Omental fat pad (tissue), 4 donors: Measurements from ENCODE around the gene MUC2. TPM values are rescaled to one million over a fixed set of nuclear protein-coding genes. Genes with fewer than 3 reads are reported as not detected.

ENCODE experiments used
- ATAC-seq: fragments of 150-250 bp; one replicate; pipeline ENCODE4 v1.9.1; 2016; ENCODE audit warnings: mild to moderate bottlenecking, moderate library complexity; ENCODE audit not compliant: low FRiP score
- DNase-seq: peaks from one replicate; pipeline ENCODE4 v3.0.0-alpha.2; 2019; ENCODE audit warnings: low spot score
- CTCF ChIP-seq, 3 donors: fragments of 450-650 bp; IDR thresholded peaks; one replicate each; pipeline ENCODE4 v1.5.1; 2016 to 2017; ENCODE audit warnings: antibody characterized with exemption in 3 of 3, mild to moderate bottlenecking in 3 of 3, moderate library complexity in 2 of 3
- total RNA-seq, 4 donors: library from RNA; depleted of rRNA; stranded (reverse); fragments of >200 nt; gene quantifications; one replicate each; pipeline ENCODE4 v1.1.0, GENCODE V29; 2016

The MUC2 gene
- total RNA-seq, 4 donors from 2014 or later = not detected

GRCh38 chr11:1121813-1122663, 47.4 kb downstream of the MUC2 start:
- DNase-seq (peak; percentile 6), ATAC-seq (no peak)
- TF ChIP-seq CTCF (IDR thresholded peaks at IDR 0.05) = no peak

- no peak for TF ChIP-seq CTCF (IDR thresholded peaks at IDR 0.05)
- ATAC-seq = no peak
- DNase-seq = no peak
These were observed 48.0 kb downstream of the MUC2 start for GRCh38 chr11:1122664-1123002.

- TF ChIP-seq CTCF (IDR thresholded peaks at IDR 0.05) = no peak
These were observed 49.3 kb downstream of the MUC2 start for GRCh38 chr11:1123970-1124369.

More at GRCh38 chr11:1123970-1124369, 49.3 kb downstream of the MUC2 start:
- DNase-seq = peak; percentile 10
- ATAC-seq = no peak

Other genes starting within 250 kb of the MUC2 start
- gene CRACR2B, start 247.0 kb upstream of the MUC2 start, total RNA-seq = 10 to 100 TPM in 1 of 4 donors, 1 to 10 TPM in 3; 6.3 to 39.7 (median 6.9) TPM
- gene CD151, start 241.9 kb upstream of the MUC2 start, total RNA-seq = 100 to 1,000 TPM; 328 to 675 (median 614) TPM
- 100 to 1,000 TPM in 3 of 4 donors, 10 to 100 TPM in 1; 95.5 to 165 (median 110) TPM for gene POLR2L, start 232.3 kb upstream of the MUC2 start, total RNA-seq
- gene TSPAN4, start 232.0 kb upstream of the MUC2 start, total RNA-seq = 100 to 1,000 TPM; 145 to 234 (median 175) TPM
- 10 to 100 TPM; 56.6 to 90.5 (median 79.8) TPM for gene CHID1, start 164.1 kb upstream of the MUC2 start, total RNA-seq
- 100 to 1,000 TPM in 2 of 4 donors, 10 to 100 TPM in 2; 68.4 to 126 (median 99.2) TPM for gene AP2A2, start 149.0 kb upstream of the MUC2 start, total RNA-seq
- gene MUC6, start 38.2 kb upstream of the MUC2 start, total RNA-seq = not detected
- gene MUC5AC, start 83.1 kb downstream of the MUC2 start, total RNA-seq = not detected
- gene MUC5B, start 148.2 kb downstream of the MUC2 start, total RNA-seq = under 1 TPM in 1 of 4 donors, not detected in 3; 0.44 TPM
- gene TOLLIP, start 234.8 kb downstream of the MUC2 start, total RNA-seq = 10 to 100 TPM; 33.6 to 52.8 (median 39.9) TPM